ENCODE measurements around the gene SNURF. TPM values are rescaled to one million over a fixed set of nuclear protein-coding genes. Genes with fewer than 3 reads are reported as not detected.
"Not testable (repeated sequence)": the region's sequence is repeated elsewhere in the genome, so short reads cannot be mapped to it uniquely, and the experiment has no call there.

The SNURF gene
- 1 to 10 TPM in 1 of 2 donors, under 1 TPM in 1; 0.86 to 1.7 TPM for polyA plus RNA-seq

- peak within 1 kb of the TSS; percentile 71 to 83 for H3K27ac ChIP-seq (ENCODE audit: low read depth in 2 of 2, low read length in 1 of 2)
- H3K9me3 ChIP-seq (ENCODE audit: control insufficient read depth in 2 of 2, insufficient read depth in 1 of 2, low read depth in 1 of 2, low read length in 1 of 2), result peaks cover 0 to 9% of the 10 kb centered on the region in 2 donors
- 41 to 45% methylated on average over 47 of the region's 47 CpGs for WGBS, 2 donors
- no peaks in the 10 kb centered on the region for H3K27me3 ChIP-seq (ENCODE audit: control insufficient read depth in 1 of 2, insufficient read depth in 2 of 2, low read length in 2 of 2)
- H3K4me1 ChIP-seq (ENCODE audit: control insufficient read depth in 2 of 2, insufficient read depth in 2 of 2, low read length in 1 of 2), result no peaks in the 10 kb centered on the region
- no peaks in the 10 kb centered on the region for H3K36me3 ChIP-seq (ENCODE audit: control insufficient read depth in 2 of 2, insufficient read depth in 2 of 2, low read length in 1 of 2)
- H3K4me3 ChIP-seq (ENCODE audit: low read depth in 1 of 2, low read length in 2 of 2), result peak within 1 kb of the TSS; percentile 55 to 76
Measured at GRCh38 chr15:24954783-24955530, at the start of gene SNURF, which contains the start of gene SNRPN. Gene SNURF (plus strand): TSS chr15:24954987. CDS start chr15:24955049, 62 bp downstream. Gene SNRPN (plus strand): TSS chr15:24954987. CDS start chr15:24974454, 19,467 bp downstream.

- no peak overlapping the region for H3K4me3 ChIP-seq (ENCODE audit: low read depth in 1 of 2, low read length in 2 of 2)
- H3K27ac ChIP-seq (ENCODE audit: low read depth in 2 of 2, low read length in 1 of 2), result no peak overlapping the region
- WGBS, 2 donors, result 66 to 70% methylated on average over 8 of the region's 8 CpGs
- H3K27me3 ChIP-seq (ENCODE audit: control insufficient read depth in 1 of 2, insufficient read depth in 2 of 2, low read length in 2 of 2), result no peaks in the 10 kb centered on the region
- no peaks in the 10 kb centered on the region for H3K36me3 ChIP-seq (ENCODE audit: control insufficient read depth in 2 of 2, insufficient read depth in 2 of 2, low read length in 1 of 2)
- H3K4me1 ChIP-seq (ENCODE audit: control insufficient read depth in 2 of 2, insufficient read depth in 2 of 2, low read length in 1 of 2), result no peaks in the 10 kb centered on the region
- peaks cover 4 to 7% of the 10 kb centered on the region in 2 donors for H3K9me3 ChIP-seq (ENCODE audit: control insufficient read depth in 2 of 2, insufficient read depth in 1 of 2, low read depth in 1 of 2, low read length in 1 of 2)
Measured at GRCh38 chr15:24916305-24917009, 38.3 kb upstream of the SNURF start.

- peaks cover 3 to 4% of the 10 kb centered on the region in 2 donors for H3K9me3 ChIP-seq (ENCODE audit: control insufficient read depth in 2 of 2, insufficient read depth in 1 of 2, low read depth in 1 of 2, low read length in 1 of 2)
- no peaks in the 10 kb centered on the region for H3K27me3 ChIP-seq (ENCODE audit: control insufficient read depth in 1 of 2, insufficient read depth in 2 of 2, low read length in 2 of 2)
- no peaks in the 10 kb centered on the region for H3K36me3 ChIP-seq (ENCODE audit: control insufficient read depth in 2 of 2, insufficient read depth in 2 of 2, low read length in 1 of 2)
- H3K27ac ChIP-seq (ENCODE audit: low read depth in 2 of 2, low read length in 1 of 2), result no peak overlapping the region
- H3K4me3 ChIP-seq (ENCODE audit: low read depth in 1 of 2, low read length in 2 of 2), result no peak overlapping the region
- H3K4me1 ChIP-seq (ENCODE audit: control insufficient read depth in 2 of 2, insufficient read depth in 2 of 2, low read length in 1 of 2), result no peaks in the 10 kb centered on the region
- 88 to 91% methylated on average over 14 of the region's 14 CpGs for WGBS, 2 donors
Measured at GRCh38 chr15:24917431-24917830, 37.4 kb upstream of the SNURF start.

GRCh38 chr15:24919446-24919845 is 35.3 kb upstream of the SNURF start:
- H3K36me3 ChIP-seq (ENCODE audit: control insufficient read depth in 2 of 2, insufficient read depth in 2 of 2, low read length in 1 of 2), result no peaks in the 10 kb centered on the region

GRCh38 chr15:24922781-24923180 is 32.0 kb upstream of the SNURF start:
- H3K27me3 ChIP-seq (ENCODE audit: control insufficient read depth in 1 of 2, insufficient read depth in 2 of 2, low read length in 2 of 2); H3K4me3 ChIP-seq (ENCODE audit: low read depth in 1 of 2, low read length in 2 of 2); H3K36me3 ChIP-seq (ENCODE audit: control insufficient read depth in 2 of 2, insufficient read depth in 2 of 2, low read length in 1 of 2); H3K4me1 ChIP-seq (ENCODE audit: control insufficient read depth in 2 of 2, insufficient read depth in 2 of 2, low read length in 1 of 2); H3K9me3 ChIP-seq (ENCODE audit: control insufficient read depth in 2 of 2, insufficient read depth in 1 of 2, low read depth in 1 of 2, low read length in 1 of 2); H3K27ac ChIP-seq (ENCODE audit: low read depth in 2 of 2, low read length in 1 of 2): not testable (repeated sequence)
- WGBS, 2 donors, result 88% methylated on average over 6 of the region's 6 CpGs

More at GRCh38 chr15:24919446-24919845, 35.3 kb upstream of the SNURF start:
- no peak overlapping the region for H3K4me3 ChIP-seq (ENCODE audit: low read depth in 1 of 2, low read length in 2 of 2)
- H3K27ac ChIP-seq (ENCODE audit: low read depth in 2 of 2, low read length in 1 of 2), result no peak overlapping the region
- WGBS, 2 donors, result 57 to 73% methylated on average over 2 of the region's 2 CpGs
- H3K27me3 ChIP-seq (ENCODE audit: control insufficient read depth in 1 of 2, insufficient read depth in 2 of 2, low read length in 2 of 2), result no peaks in the 10 kb centered on the region
- no peaks in the 10 kb centered on the region for H3K4me1 ChIP-seq (ENCODE audit: control insufficient read depth in 2 of 2, insufficient read depth in 2 of 2, low read length in 1 of 2)
- H3K9me3 ChIP-seq (ENCODE audit: control insufficient read depth in 2 of 2, insufficient read depth in 1 of 2, low read depth in 1 of 2, low read length in 1 of 2), result peaks cover 3 to 4% of the 10 kb centered on the region in 2 donors

- Histone ChIP-seq H3K4me3 (ENCODE audit: low read depth in 1 of 2, low read length in 2 of 2) (no peak overlapping the region), H3K36me3 (ENCODE audit: control insufficient read depth in 2 of 2, insufficient read depth in 2 of 2, low read length in 1 of 2) (no peaks in the 10 kb centered on the region), H3K4me1 (ENCODE audit: control insufficient read depth in 2 of 2, insufficient read depth in 2 of 2, low read length in 1 of 2) (no peaks in the 10 kb centered on the region), H3K27me3 (ENCODE audit: control insufficient read depth in 1 of 2, insufficient read depth in 2 of 2, low read length in 2 of 2) (no peaks in the 10 kb centered on the region), H3K9me3 (ENCODE audit: control insufficient read depth in 2 of 2, insufficient read depth in 1 of 2, low read depth in 1 of 2, low read length in 1 of 2) (peaks cover 0 to 2% of the 10 kb centered on the region in 2 donors), H3K27ac (ENCODE audit: low read depth in 2 of 2, low read length in 1 of 2) (no peak overlapping the region)
- WGBS, 2 donors, result 79% methylated on average over 3 of the region's 3 CpGs
Measured at GRCh38 chr15:24924153-24924552, 30.6 kb upstream of the SNURF start.

GRCh38 chr15:24924621-24925020 is 30.2 kb upstream of the SNURF start:
- Histone ChIP-seq H3K4me3 (ENCODE audit: low read depth in 1 of 2, low read length in 2 of 2) (no peak overlapping the region), H3K27ac (ENCODE audit: low read depth in 2 of 2, low read length in 1 of 2) (no peak overlapping the region), H3K27me3 (ENCODE audit: control insufficient read depth in 1 of 2, insufficient read depth in 2 of 2, low read length in 2 of 2) (no peaks in the 10 kb centered on the region), H3K9me3 (ENCODE audit: control insufficient read depth in 2 of 2, insufficient read depth in 1 of 2, low read depth in 1 of 2, low read length in 1 of 2) (no peaks in the 10 kb centered on the region), H3K4me1 (ENCODE audit: control insufficient read depth in 2 of 2, insufficient read depth in 2 of 2, low read length in 1 of 2) (no peaks in the 10 kb centered on the region), H3K36me3 (ENCODE audit: control insufficient read depth in 2 of 2, insufficient read depth in 2 of 2, low read length in 1 of 2) (no peaks in the 10 kb centered on the region)
- 48 to 55% methylated on average over 2 of the region's 2 CpGs for WGBS, 2 donors

GRCh38 chr15:24931874-24932732 is 22.7 kb upstream of the SNURF start:
- not testable (repeated sequence) for H3K36me3 ChIP-seq (ENCODE audit: control insufficient read depth in 2 of 2, insufficient read depth in 2 of 2, low read length in 1 of 2); H3K9me3 ChIP-seq (ENCODE audit: control insufficient read depth in 2 of 2, insufficient read depth in 1 of 2, low read depth in 1 of 2, low read length in 1 of 2); H3K27me3 ChIP-seq (ENCODE audit: control insufficient read depth in 1 of 2, insufficient read depth in 2 of 2, low read length in 2 of 2); H3K27ac ChIP-seq (ENCODE audit: low read depth in 2 of 2, low read length in 1 of 2); H3K4me1 ChIP-seq (ENCODE audit: control insufficient read depth in 2 of 2, insufficient read depth in 2 of 2, low read length in 1 of 2); H3K4me3 ChIP-seq (ENCODE audit: low read depth in 1 of 2, low read length in 2 of 2)
- 85 to 89% methylated on average over 10 of the region's 10 CpGs for WGBS, 2 donors

GRCh38 chr15:24933716-24934115 is 21.1 kb upstream of the SNURF start:
- Histone ChIP-seq H3K4me3 (ENCODE audit: low read depth in 1 of 2, low read length in 2 of 2) (no peak overlapping the region), H3K4me1 (ENCODE audit: control insufficient read depth in 2 of 2, insufficient read depth in 2 of 2, low read length in 1 of 2) (no peaks in the 10 kb centered on the region), H3K27me3 (ENCODE audit: control insufficient read depth in 1 of 2, insufficient read depth in 2 of 2, low read length in 2 of 2) (no peaks in the 10 kb centered on the region), H3K27ac (ENCODE audit: low read depth in 2 of 2, low read length in 1 of 2) (no peak overlapping the region), H3K36me3 (ENCODE audit: control insufficient read depth in 2 of 2, insufficient read depth in 2 of 2, low read length in 1 of 2) (no peaks in the 10 kb centered on the region), H3K9me3 (ENCODE audit: control insufficient read depth in 2 of 2, insufficient read depth in 1 of 2, low read depth in 1 of 2, low read length in 1 of 2) (peaks cover 2 to 4% of the 10 kb centered on the region in 2 donors)
- 91 to 92% methylated on average over 7 of the region's 7 CpGs for WGBS, 2 donors
